Neutrophil (primary cell): ENCODE results near the gene IL26.

ENCODE experiments used
- H3K27ac ChIP-seq: fragments of 200-600 bp; sonication (generic); 2 replicates; pipeline ENCODE4 v1.5.1; 2016; ENCODE audit warnings: mild to moderate bottlenecking, moderate library complexity
- H3K27me3 ChIP-seq: fragments of 200-600 bp; sonication (generic); 2 replicates; pipeline ENCODE4 v1.6.0; 2016; ENCODE audit warnings: mild to moderate bottlenecking
- H3K36me3 ChIP-seq: fragments of 200-600 bp; sonication (generic); 2 replicates; pipeline ENCODE4 v1.5.1; 2017
- H3K4me1 ChIP-seq, 2 experiments: fragments of 200-600 bp in 1 of 2; sonication (generic) in 1 of 2; 1 replicate in 1 of 2; 2 replicates in 1 of 2; pipeline versions ENCODE4 v1.5.1 to v1.6.1; 2013 to 2016; ENCODE audit warnings: low read depth in 1 of 2, low read length in 1 of 2, mild to moderate bottlenecking in 1 of 2, moderate library complexity in 1 of 2; ENCODE audit not compliant: control insufficient read depth in 1 of 2, insufficient read depth in 1 of 2
- H3K4me3 ChIP-seq, 2 experiments: fragments of 200-600 bp in 1 of 2; sonication (generic) in 1 of 2; 1 replicate in 1 of 2; 2 replicates in 1 of 2; pipeline ENCODE4 v1.5.1; 2013 to 2016; ENCODE audit warnings: low read depth in 1 of 2, low read length in 1 of 2, mild to moderate bottlenecking in 1 of 2, moderate library complexity in 1 of 2
- H3K9me3 ChIP-seq: fragments of 200-600 bp; sonication (generic); 2 replicates; pipeline ENCODE4 v1.5.1; 2016
- CTCF ChIP-seq: fragments of 200-600 bp; sonication (generic); IDR thresholded peaks from 2 replicates; pipeline ENCODE4 v1.5.1; 2016; ENCODE audit warnings: antibody characterized with exemption

The IL26 gene

DNA sequence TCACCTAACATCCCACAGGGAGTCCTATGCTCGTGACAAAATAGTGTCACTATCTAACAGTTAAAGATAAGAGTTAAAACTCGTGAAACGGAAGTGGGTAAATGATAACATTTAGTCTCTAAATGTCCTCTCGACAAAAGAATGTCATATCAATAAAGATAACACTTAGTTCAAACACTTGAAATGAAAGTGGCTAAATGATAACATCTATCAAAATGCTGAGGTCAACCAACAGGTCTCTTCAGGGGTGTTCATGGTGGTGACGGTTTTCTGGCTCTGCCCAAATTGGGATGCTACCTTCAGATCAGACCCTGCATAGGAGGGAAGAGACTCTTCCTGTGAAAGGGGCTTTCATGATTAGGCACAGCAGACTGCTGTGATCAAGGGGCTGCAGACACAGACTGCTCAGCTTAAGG, 22.1 kb downstream of the IL26 start:
- Histone ChIP-seq H3K27ac (no peak overlapping the region), H3K9me3 (no peaks in the 10 kb centered on the region), H3K36me3 (no peaks in the 10 kb centered on the region), H3K27me3 (peaks cover 23% of the 10 kb centered on the region), H3K4me3 (no peak overlapping the region), H3K4me1 (no peaks in the 10 kb centered on the region)
- TF ChIP-seq CTCF: no peak

DNA sequence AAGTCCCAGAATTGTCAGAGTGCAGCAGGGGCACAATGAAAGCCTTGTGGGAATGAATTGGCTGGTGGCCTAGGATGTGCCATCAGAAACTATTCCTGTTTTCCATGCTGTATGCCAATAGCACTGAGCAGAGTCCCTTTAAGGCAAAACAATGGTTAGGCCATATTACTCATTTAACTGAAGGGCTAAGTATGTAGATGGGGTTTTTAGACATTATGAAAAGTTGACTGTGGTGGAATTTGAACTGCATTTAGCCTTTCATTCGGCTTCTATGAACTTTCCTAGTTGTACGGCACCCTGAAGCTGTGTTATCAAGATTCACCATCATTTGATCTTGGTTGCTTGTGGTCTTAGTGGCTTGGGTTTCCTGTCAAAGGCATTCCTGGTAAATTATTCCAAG, 24.8 kb downstream of the IL26 start:
- H3K27ac ChIP-seq: no peak overlapping the region
- H3K4me3 ChIP-seq: no peak overlapping the region
- no peak for TF ChIP-seq CTCF
- peaks cover 34% of the 10 kb centered on the region for H3K27me3 ChIP-seq
- no peaks in the 10 kb centered on the region for H3K9me3 ChIP-seq
- H3K36me3 ChIP-seq: no peaks in the 10 kb centered on the region
- H3K4me1 ChIP-seq: no peaks in the 10 kb centered on the region

- Histone ChIP-seq H3K4me1 (no peaks in the 10 kb centered on the region), H3K27me3 (peaks cover 34% of the 10 kb centered on the region)
These were observed 26.5 kb downstream of the IL26 start for GRCh38 chr12:68199127-68199526.

GRCh38 chr12:68198507-68199086, 27.0 kb downstream of the IL26 start:
- Histone ChIP-seq H3K4me1 (no peaks in the 10 kb centered on the region), H3K4me3 (no peak overlapping the region), H3K36me3 (no peaks in the 10 kb centered on the region), H3K9me3 (no peaks in the 10 kb centered on the region), H3K27me3 (peaks cover 34% of the 10 kb centered on the region), H3K27ac (no peak overlapping the region)
- TF ChIP-seq CTCF: no peak

More at GRCh38 chr12:68199127-68199526, 26.5 kb downstream of the IL26 start:
- Histone ChIP-seq H3K36me3 (no peaks in the 10 kb centered on the region), H3K4me3 (no peak overlapping the region), H3K9me3 (no peaks in the 10 kb centered on the region), H3K27ac (no peak overlapping the region)
- TF ChIP-seq CTCF: no peak

DNA sequence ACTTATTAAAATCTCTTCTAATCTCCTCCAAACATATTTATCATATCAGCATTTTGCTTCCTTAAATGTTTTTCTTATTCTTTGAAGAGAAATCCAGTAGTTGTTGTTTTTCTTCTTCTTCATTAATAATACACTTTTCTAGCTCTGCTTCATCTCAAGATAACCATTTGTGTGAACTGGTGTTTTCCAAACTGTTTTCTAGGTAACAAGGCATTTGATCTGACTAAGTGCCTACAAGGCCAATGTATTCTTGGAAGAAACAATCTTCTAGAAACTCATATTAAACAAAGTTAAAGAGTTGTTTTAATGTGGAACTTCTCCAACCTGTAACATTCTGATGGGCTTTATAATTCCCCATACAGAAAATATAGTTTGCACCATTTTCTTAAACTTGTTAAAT, 35.3 kb downstream of the IL26 start:
- H3K4me3 ChIP-seq: no peak overlapping the region
- no peaks in the 10 kb centered on the region for H3K36me3 ChIP-seq
- H3K27ac ChIP-seq: no peak overlapping the region
- H3K9me3 ChIP-seq: no peaks in the 10 kb centered on the region
- peaks cover 22% of the 10 kb centered on the region for H3K27me3 ChIP-seq
- TF ChIP-seq CTCF: no peak
- no peaks in the 10 kb centered on the region for H3K4me1 ChIP-seq
